HCT116 (cell line): Measurements from ENCODE around the gene MELTF. TPM values are rescaled to one million over a fixed set of nuclear protein-coding genes. Genes with fewer than 3 reads are reported as not detected.

Source experiments
- ATAC-seq: fragments of 200-7000 bp; cut with Tn5 transposase; 2 replicates; pipeline ENCODE4 v1.9.1; 2020; ENCODE audit warnings: mild to moderate bottlenecking, moderate library complexity
- BruUV-seq: library from RNA; stranded (reverse); fragments of 400-500 nt; replicated peaks from 2 replicates; lab custom pipeline; 2021; lab: Mats Ljungman, UMichigan
- CTCF ChIA-PET: fragments of 300-600 bp; sonication (Branson Sonifier 250); formaldehyde crosslinking; loops from one replicate; lab custom pipeline; 2021; ENCODE audit warnings: antibody characterized with exemption; lab: Charles Lee
- POLR2A ChIA-PET: fragments of 300-600, 350-600 bp; sonication (Branson Sonifier 250); formaldehyde crosslinking; loops from one replicate; lab custom pipeline; 2021; ENCODE audit warnings: antibody characterized with exemption; lab: Charles Lee
- RAD21 ChIA-PET, 2 experiments: fragments of 300-600 bp; sonication (Branson Sonifier 250); formaldehyde crosslinking; loops; one replicate each; lab custom pipeline; 2023; ENCODE audit warnings: low total read pairs in 2 of 2; ENCODE audit not compliant: uncharacterized antibody in 2 of 2, unreplicated experiment in 2 of 2, low non-redundant PET in 1 of 2; lab: Charles Lee
- DNase-seq: peaks from one replicate; pipeline ENCODE4 v3.0.0-alpha.2; 2010; ENCODE audit warnings: low read depth, low spot score
- H2AFZ ChIP-seq: fragments of 200-600 bp; shearing (Covaris generic), sonication (generic); 2 replicates; pipeline ENCODE4 v1.6.1; 2017; ENCODE audit warnings: low read depth, mixed run types, mixed read lengths, antibody characterized with exemption, low read length; ENCODE audit not compliant: poor library complexity, severe bottlenecking
- H3K27ac ChIP-seq: 2 replicates; pipeline ENCODE4 v1.5.1; 2012; ENCODE audit warnings: low read depth, low read length
- H3K27me3 ChIP-seq: fragments of 200-600 bp; sonication (generic); 2 replicates; pipeline ENCODE4 v1.6.1; 2016; ENCODE audit warnings: mixed run types, low read length, mixed read lengths; ENCODE audit not compliant: insufficient read depth
- H3K36me3 ChIP-seq, 2 experiments: fragments of 200-500 bp in 1 of 2; fragments of 200-600 bp in 1 of 2; sonication (Bioruptor generic) in 1 of 2; sonication (generic) in 1 of 2; 2 replicates each; pipeline versions ENCODE4 v1.5.1 to v1.6.1; 2014 to 2016; ENCODE audit warnings: low read length in 2 of 2, inconsistent platforms in 1 of 2, mixed read lengths in 1 of 2, mixed run types in 1 of 2; ENCODE audit not compliant: insufficient read depth in 2 of 2, control insufficient read depth in 1 of 2
- H3K4me1 ChIP-seq, 2 experiments: fragments of 200-600 bp in 1 of 2; sonication (generic) in 1 of 2; 2 replicates each; pipeline versions ENCODE4 v1.5.1 to v1.6.1; 2012 to 2017; ENCODE audit warnings: low read length in 2 of 2, inconsistent platforms in 1 of 2, mild to moderate bottlenecking in 1 of 2, mixed read lengths in 1 of 2, mixed run types in 1 of 2, moderate library complexity in 1 of 2; ENCODE audit not compliant: insufficient read depth in 2 of 2, control insufficient read depth in 1 of 2
- H3K4me2 ChIP-seq: fragments of 200-600 bp; sonication (generic); 2 replicates; pipeline ENCODE4 v1.6.1; 2017; ENCODE audit warnings: mixed run types, low read length, mixed read lengths
- H3K4me3 ChIP-seq, 2 experiments: fragments of 200-600 bp in 1 of 2; sonication (generic) in 1 of 2; replicated peaks in 1 of 2; 2 replicates each; pipeline ENCODE4 v1.5.1; 2011 to 2016; ENCODE audit warnings: low read length in 2 of 2, control low read depth in 1 of 2, low read depth in 1 of 2, mild to moderate bottlenecking in 1 of 2, mixed read lengths in 1 of 2, mixed run types in 1 of 2
- H3K79me2 ChIP-seq: fragments of 200-600 bp; sonication (generic); 2 replicates; pipeline ENCODE4 v1.6.1; 2017; ENCODE audit warnings: mild to moderate bottlenecking, mixed run types, low read length, moderate library complexity, mixed read lengths; ENCODE audit not compliant: insufficient read depth
- H3K9ac ChIP-seq: fragments of 200-600 bp; sonication (generic); 2 replicates; pipeline ENCODE4 v1.6.1; 2016; ENCODE audit warnings: low read length, mixed read lengths
- H3K9me2 ChIP-seq: fragments of 200-600 bp; sonication (generic), shearing (Covaris generic); 2 replicates; pipeline ENCODE4 v1.6.1; 2017; ENCODE audit warnings: mixed run types, mild to moderate bottlenecking, moderate library complexity; ENCODE audit not compliant: insufficient read depth
- H3K9me3 ChIP-seq, 2 experiments: fragments of 200-500 bp in 1 of 2; fragments of 200-600 bp in 1 of 2; sonication (Bioruptor generic) in 1 of 2; sonication (generic) in 1 of 2; 2 replicates each; pipeline ENCODE4 v1.6.1; 2014 to 2017; ENCODE audit warnings: low read length in 2 of 2, mixed read lengths in 2 of 2, inconsistent platforms in 1 of 2, low read depth in 1 of 2, mild to moderate bottlenecking in 1 of 2, mixed run types in 1 of 2, moderate library complexity in 1 of 2; ENCODE audit not compliant: control insufficient read depth in 1 of 2, insufficient read depth in 1 of 2
- H4K20me1 ChIP-seq: fragments of 200-600 bp; sonication (generic), shearing (Covaris generic); 2 replicates; pipeline ENCODE4 v1.6.1; 2017; ENCODE audit warnings: mixed run types, mild to moderate bottlenecking, moderate library complexity; ENCODE audit not compliant: insufficient read depth
- CTCF ChIP-seq, 3 experiments: fragments of 200-600 bp in 1 of 3; sonication (generic) in 1 of 3; IDR thresholded peaks in 2 of 3; conservative IDR thresholded peaks in 1 of 3; 2 replicates each; pipeline ENCODE4 v1.5.1; 2012 to 2017; ENCODE audit warnings: low read depth in 2 of 3, low read length in 2 of 3, antibody characterized with exemption in 1 of 3, borderline replicate concordance in 1 of 3, control low read depth in 1 of 3, mild to moderate bottlenecking in 1 of 3, mixed read lengths in 1 of 3, mixed run types in 1 of 3, moderate library complexity in 1 of 3; ENCODE audit not compliant: insufficient read depth in 1 of 3
- EZH2 ChIP-seq: fragments of 200-600 bp; sonication (generic); IDR thresholded peaks from 2 replicates; pipeline ENCODE4 v1.6.1; 2017; ENCODE audit warnings: antibody characterized with exemption, mixed run types
- EZH2phosphoT487 ChIP-seq: fragments of 200-600 bp; IDR thresholded peaks from 2 replicates; pipeline ENCODE4 v1.6.1; 2018; ENCODE audit warnings: antibody characterized with exemption, borderline replicate concordance
- FOSL1 ChIP-seq: IDR thresholded peaks from 2 replicates; pipeline ENCODE4 v1.6.1; 2012; ENCODE audit warnings: low read depth
- POLR2A ChIP-seq: IDR thresholded peaks from 2 replicates; pipeline ENCODE4 v1.7.0; 2011; ENCODE audit warnings: borderline replicate concordance; ENCODE audit not compliant: insufficient read depth, insufficient read length; ENCODE audit errors: extremely low read depth
- POLR2AphosphoS5 ChIP-seq: IDR thresholded peaks from 2 replicates; pipeline ENCODE4 v1.6.1; 2011; ENCODE audit warnings: mild to moderate bottlenecking, low read depth, low read length, moderate library complexity
- RAD21 ChIP-seq: IDR thresholded peaks from 2 replicates; pipeline ENCODE4 v1.6.1; 2012; ENCODE audit warnings: low read depth, mild to moderate bottlenecking
- SIN3A ChIP-seq: IDR thresholded peaks from 2 replicates; pipeline ENCODE4 v1.6.1; 2012; ENCODE audit warnings: low read depth
- SP1 ChIP-seq: IDR thresholded peaks from 2 replicates; pipeline ENCODE4 v1.6.1; 2012; ENCODE audit warnings: low read depth
- SRF ChIP-seq: IDR thresholded peaks from 2 replicates; pipeline ENCODE4 v1.6.1; 2012; ENCODE audit warnings: low read depth
- TCF7L2 ChIP-seq: IDR thresholded peaks from 2 replicates; pipeline ENCODE4 v1.7.0; 2011; ENCODE audit warnings: borderline replicate concordance, inconsistent platforms; ENCODE audit not compliant: insufficient read depth, insufficient read length; ENCODE audit errors: extremely low read depth
- YY1 ChIP-seq: IDR thresholded peaks from 2 replicates; pipeline ENCODE4 v1.6.1; 2011; ENCODE audit warnings: low read length, low read depth, moderate library complexity, mild to moderate bottlenecking; ENCODE audit not compliant: insufficient replicate concordance; ENCODE audit errors: extremely low read depth
- ZFX ChIP-seq: fragments of 450-650 bp; IDR thresholded peaks from 2 replicates; pipeline ENCODE4 v1.6.1; 2017
- ZNF274 ChIP-seq: fragments of 200-500 bp; sonication (Bioruptor generic); IDR thresholded peaks from 2 replicates; pipeline ENCODE4 v1.6.1; 2014; ENCODE audit warnings: mild to moderate bottlenecking, low read depth, low read length, inconsistent platforms
- intact Hi-C: fragments of 100-400 bp; cut with micrococcal nuclease; formaldehyde crosslinking; loops from 2 replicates; pipeline ENCODE4 v1.10.0; 2022
- total RNA-seq: library from RNA; stranded (reverse); gene quantifications from one replicate; pipeline ENCODE4 v1.2.1, GENCODE V29; 2021; ENCODE audit not compliant: unreplicated experiment
- TF ChIP-seq, protein P1 (sequence below): IDR thresholded peaks from 2 replicates; pipeline ENCODE4 v1.6.1; 2012
- TF ChIP-seq, protein P2 (sequence below): IDR thresholded peaks from 2 replicates; pipeline ENCODE4 v1.6.1; 2012
- TF ChIP-seq, protein P3 (sequence below): IDR thresholded peaks from 2 replicates; pipeline ENCODE4 v1.6.1; 2012; ENCODE audit warnings: low read depth
- TF ChIP-seq, protein P4 (sequence below): IDR thresholded peaks from 2 replicates; pipeline ENCODE4 v1.6.1; 2011; ENCODE audit warnings: mild to moderate bottlenecking, low read length, moderate library complexity; ENCODE audit not compliant: insufficient replicate concordance; ENCODE audit errors: extremely low read depth

Gene MELTF
- total RNA-seq, 1 experiment from 2014 or later: 47.6 TPM

DNA sequence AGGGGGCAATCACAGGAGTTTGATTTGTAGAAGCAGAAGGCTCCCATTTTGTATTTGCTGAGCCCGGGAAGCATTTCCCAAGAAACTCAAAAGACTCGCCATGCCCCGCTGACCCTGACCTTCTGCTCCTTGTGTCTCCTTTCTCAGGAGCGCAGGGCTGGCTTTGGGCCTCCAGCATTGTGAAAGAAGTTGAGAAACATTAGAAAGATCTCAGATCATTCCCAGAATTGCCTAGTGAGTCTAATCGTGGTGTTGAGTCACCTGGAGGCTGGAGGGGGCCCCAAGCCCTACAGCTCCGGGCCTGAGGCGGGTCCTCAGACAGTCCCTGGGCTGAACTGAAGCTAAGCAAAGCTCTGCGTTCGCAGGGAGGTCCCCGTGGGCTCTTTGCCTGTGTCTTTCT lies 50.1 kb downstream of the MELTF start:
- H3K27ac ChIP-seq: no peak overlapping the region
- no peak for DNase-seq
- no TSS peak for BruUV-seq
- no peak overlapping the region for H3K4me2 ChIP-seq
- H3K4me3 ChIP-seq: no peak overlapping the region
- POLR2A ChIA-PET: no interaction called here
- peaks cover 3 to 5% of the 10 kb centered on the region in 2 experiments; a peak in 1 of 4 replicates for H3K9me3 ChIP-seq
- no peak for ATAC-seq
- no peaks in the 10 kb centered on the region for H3K36me3 ChIP-seq
- H4K20me1 ChIP-seq: no peaks in the 10 kb centered on the region
- no peak overlapping the region for H2AFZ ChIP-seq
- peaks cover 0 to 8% of the 10 kb centered on the region in 2 experiments; a peak in 1 of 4 replicates for H3K4me1 ChIP-seq
- TF ChIP-seq CTCF (IDR thresholded peaks at IDR 0.05 in 2 of 3, conservative IDR thresholded peaks at IDR 0.05 in 1 of 3; ENCODE audit: borderline replicate concordance in 1 of 3, insufficient read depth in 1 of 3, low read depth in 2 of 3, low read length in 2 of 3) (no peak), ZFX (no peak), YY1 (no peak), EZH2phosphoT487 (no peak), RAD21 (no peak), ZNF274 (no peak), SIN3A (no peak), SP1 (no peak), FOSL1 (no peak), SRF (no peak), POLR2AphosphoS5 (no peak), TCF7L2 (no peak), POLR2A (no peak), EZH2 (no peak)
- TF ChIP-seq, protein P1, sequence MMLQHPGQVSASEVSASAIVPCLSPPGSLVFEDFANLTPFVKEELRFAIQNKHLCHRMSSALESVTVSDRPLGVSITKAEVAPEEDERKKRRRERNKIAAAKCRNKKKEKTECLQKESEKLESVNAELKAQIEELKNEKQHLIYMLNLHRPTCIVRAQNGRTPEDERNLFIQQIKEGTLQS: no peak
- TF ChIP-seq, protein P2, sequence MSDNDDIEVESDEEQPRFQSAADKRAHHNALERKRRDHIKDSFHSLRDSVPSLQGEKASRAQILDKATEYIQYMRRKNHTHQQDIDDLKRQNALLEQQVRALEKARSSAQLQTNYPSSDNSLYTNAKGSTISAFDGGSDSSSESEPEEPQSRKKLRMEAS: no peak
- TF ChIP-seq, protein P3, sequence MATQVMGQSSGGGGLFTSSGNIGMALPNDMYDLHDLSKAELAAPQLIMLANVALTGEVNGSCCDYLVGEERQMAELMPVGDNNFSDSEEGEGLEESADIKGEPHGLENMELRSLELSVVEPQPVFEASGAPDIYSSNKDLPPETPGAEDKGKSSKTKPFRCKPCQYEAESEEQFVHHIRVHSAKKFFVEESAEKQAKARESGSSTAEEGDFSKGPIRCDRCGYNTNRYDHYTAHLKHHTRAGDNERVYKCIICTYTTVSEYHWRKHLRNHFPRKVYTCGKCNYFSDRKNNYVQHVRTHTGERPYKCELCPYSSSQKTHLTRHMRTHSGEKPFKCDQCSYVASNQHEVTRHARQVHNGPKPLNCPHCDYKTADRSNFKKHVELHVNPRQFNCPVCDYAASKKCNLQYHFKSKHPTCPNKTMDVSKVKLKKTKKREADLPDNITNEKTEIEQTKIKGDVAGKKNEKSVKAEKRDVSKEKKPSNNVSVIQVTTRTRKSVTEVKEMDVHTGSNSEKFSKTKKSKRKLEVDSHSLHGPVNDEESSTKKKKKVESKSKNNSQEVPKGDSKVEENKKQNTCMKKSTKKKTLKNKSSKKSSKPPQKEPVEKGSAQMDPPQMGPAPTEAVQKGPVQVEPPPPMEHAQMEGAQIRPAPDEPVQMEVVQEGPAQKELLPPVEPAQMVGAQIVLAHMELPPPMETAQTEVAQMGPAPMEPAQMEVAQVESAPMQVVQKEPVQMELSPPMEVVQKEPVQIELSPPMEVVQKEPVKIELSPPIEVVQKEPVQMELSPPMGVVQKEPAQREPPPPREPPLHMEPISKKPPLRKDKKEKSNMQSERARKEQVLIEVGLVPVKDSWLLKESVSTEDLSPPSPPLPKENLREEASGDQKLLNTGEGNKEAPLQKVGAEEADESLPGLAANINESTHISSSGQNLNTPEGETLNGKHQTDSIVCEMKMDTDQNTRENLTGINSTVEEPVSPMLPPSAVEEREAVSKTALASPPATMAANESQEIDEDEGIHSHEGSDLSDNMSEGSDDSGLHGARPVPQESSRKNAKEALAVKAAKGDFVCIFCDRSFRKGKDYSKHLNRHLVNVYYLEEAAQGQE: no peak
- TF ChIP-seq, protein P4, sequence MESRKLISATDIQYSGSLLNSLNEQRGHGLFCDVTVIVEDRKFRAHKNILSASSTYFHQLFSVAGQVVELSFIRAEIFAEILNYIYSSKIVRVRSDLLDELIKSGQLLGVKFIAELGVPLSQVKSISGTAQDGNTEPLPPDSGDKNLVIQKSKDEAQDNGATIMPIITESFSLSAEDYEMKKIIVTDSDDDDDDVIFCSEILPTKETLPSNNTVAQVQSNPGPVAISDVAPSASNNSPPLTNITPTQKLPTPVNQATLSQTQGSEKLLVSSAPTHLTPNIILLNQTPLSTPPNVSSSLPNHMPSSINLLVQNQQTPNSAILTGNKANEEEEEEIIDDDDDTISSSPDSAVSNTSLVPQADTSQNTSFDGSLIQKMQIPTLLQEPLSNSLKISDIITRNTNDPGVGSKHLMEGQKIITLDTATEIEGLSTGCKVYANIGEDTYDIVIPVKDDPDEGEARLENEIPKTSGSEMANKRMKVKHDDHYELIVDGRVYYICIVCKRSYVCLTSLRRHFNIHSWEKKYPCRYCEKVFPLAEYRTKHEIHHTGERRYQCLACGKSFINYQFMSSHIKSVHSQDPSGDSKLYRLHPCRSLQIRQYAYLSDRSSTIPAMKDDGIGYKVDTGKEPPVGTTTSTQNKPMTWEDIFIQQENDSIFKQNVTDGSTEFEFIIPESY: no peak
- RAD21 ChIA-PET: no interaction called here
- H3K27me3 ChIP-seq: no peaks in the 10 kb centered on the region
- no peaks in the 10 kb centered on the region for H3K79me2 ChIP-seq
- no peaks in the 10 kb centered on the region for H3K9me2 ChIP-seq
- intact Hi-C loops: loop anchor here (2.0 kb wide), 1 partner anchor 207 kb away; no protein-coding TSS in a partner anchor
- CTCF ChIA-PET: no interaction called here
- no peak overlapping the region for H3K9ac ChIP-seq
